HCT116 (cell line): ENCODE measurements around the gene SUOX.

Source experiments
- CBX3 ChIP-seq: IDR thresholded peaks from 2 replicates; pipeline ENCODE4 v1.6.1; 2012; ENCODE audit warnings: low read depth
- CEBPB ChIP-seq: IDR thresholded peaks from 2 replicates; pipeline ENCODE4 v1.6.1; 2012; ENCODE audit warnings: low read depth
- POLR2A ChIP-seq: IDR thresholded peaks from 2 replicates; pipeline ENCODE4 v1.7.0; 2011; ENCODE audit warnings: borderline replicate concordance; ENCODE audit not compliant: insufficient read depth, insufficient read length; ENCODE audit errors: extremely low read depth
- POLR2AphosphoS5 ChIP-seq: IDR thresholded peaks from 2 replicates; pipeline ENCODE4 v1.6.1; 2011; ENCODE audit warnings: mild to moderate bottlenecking, low read depth, low read length, moderate library complexity
- RAD21 ChIP-seq: IDR thresholded peaks from 2 replicates; pipeline ENCODE4 v1.6.1; 2012; ENCODE audit warnings: low read depth, mild to moderate bottlenecking
- SIN3A ChIP-seq: IDR thresholded peaks from 2 replicates; pipeline ENCODE4 v1.6.1; 2012; ENCODE audit warnings: low read depth
- TCF7L2 ChIP-seq: IDR thresholded peaks from 2 replicates; pipeline ENCODE4 v1.7.0; 2011; ENCODE audit warnings: borderline replicate concordance, inconsistent platforms; ENCODE audit not compliant: insufficient read depth, insufficient read length; ENCODE audit errors: extremely low read depth
- TF ChIP-seq, protein P1 (sequence below): IDR thresholded peaks from 2 replicates; pipeline ENCODE4 v1.6.1; 2012; ENCODE audit warnings: low read depth
- TF ChIP-seq, protein P2 (sequence below), 3 experiments: fragments of 200-600 bp in 1 of 3; sonication (generic) in 1 of 3; IDR thresholded peaks in 2 of 3; conservative IDR thresholded peaks in 1 of 3; 2 replicates each; pipeline ENCODE4 v1.5.1; 2012 to 2017; ENCODE audit warnings: low read depth in 2 of 3, low read length in 2 of 3, antibody characterized with exemption in 1 of 3, borderline replicate concordance in 1 of 3, control low read depth in 1 of 3, mild to moderate bottlenecking in 1 of 3, mixed read lengths in 1 of 3, mixed run types in 1 of 3, moderate library complexity in 1 of 3; ENCODE audit not compliant: insufficient read depth in 1 of 3
- TF ChIP-seq, protein P3 (sequence below): IDR thresholded peaks from 2 replicates; pipeline ENCODE4 v1.6.1; 2011; ENCODE audit warnings: mild to moderate bottlenecking, low read length, moderate library complexity; ENCODE audit not compliant: insufficient replicate concordance; ENCODE audit errors: extremely low read depth
- TF ChIP-seq, protein P4 (sequence below): IDR thresholded peaks from 2 replicates; pipeline ENCODE4 v1.6.1; 2012

DNA sequence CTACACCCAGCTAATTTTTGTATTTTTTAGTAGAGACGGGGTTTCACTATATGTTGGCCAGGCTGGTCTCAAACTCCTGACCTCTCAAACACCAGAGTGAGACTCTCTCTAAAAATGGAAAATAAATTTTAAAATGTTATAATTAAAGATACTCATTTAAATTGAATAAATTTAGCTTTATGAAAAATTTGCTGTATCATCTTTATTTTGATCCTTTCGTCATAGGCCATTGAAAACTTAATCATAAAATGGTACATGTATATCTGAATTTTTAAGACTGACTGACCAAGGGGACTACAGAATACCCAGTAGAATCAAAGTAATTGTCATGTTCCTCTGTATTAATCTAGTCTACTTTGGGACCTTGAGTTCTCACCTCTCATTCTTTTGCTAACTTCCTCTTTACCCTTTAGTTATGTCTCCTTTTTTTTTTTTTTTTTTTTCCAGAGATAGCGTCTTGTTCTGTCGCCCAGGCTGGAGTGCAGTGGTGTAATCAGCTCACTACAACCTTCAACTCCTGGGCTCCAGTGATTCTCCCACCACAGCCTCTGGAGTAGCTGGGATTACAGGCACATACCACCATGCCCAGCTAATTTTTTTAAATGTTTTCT, 13.7 kb upstream of the SUOX start:
- no peak for TF ChIP-seq CEBPB
- TF ChIP-seq, protein P1, sequence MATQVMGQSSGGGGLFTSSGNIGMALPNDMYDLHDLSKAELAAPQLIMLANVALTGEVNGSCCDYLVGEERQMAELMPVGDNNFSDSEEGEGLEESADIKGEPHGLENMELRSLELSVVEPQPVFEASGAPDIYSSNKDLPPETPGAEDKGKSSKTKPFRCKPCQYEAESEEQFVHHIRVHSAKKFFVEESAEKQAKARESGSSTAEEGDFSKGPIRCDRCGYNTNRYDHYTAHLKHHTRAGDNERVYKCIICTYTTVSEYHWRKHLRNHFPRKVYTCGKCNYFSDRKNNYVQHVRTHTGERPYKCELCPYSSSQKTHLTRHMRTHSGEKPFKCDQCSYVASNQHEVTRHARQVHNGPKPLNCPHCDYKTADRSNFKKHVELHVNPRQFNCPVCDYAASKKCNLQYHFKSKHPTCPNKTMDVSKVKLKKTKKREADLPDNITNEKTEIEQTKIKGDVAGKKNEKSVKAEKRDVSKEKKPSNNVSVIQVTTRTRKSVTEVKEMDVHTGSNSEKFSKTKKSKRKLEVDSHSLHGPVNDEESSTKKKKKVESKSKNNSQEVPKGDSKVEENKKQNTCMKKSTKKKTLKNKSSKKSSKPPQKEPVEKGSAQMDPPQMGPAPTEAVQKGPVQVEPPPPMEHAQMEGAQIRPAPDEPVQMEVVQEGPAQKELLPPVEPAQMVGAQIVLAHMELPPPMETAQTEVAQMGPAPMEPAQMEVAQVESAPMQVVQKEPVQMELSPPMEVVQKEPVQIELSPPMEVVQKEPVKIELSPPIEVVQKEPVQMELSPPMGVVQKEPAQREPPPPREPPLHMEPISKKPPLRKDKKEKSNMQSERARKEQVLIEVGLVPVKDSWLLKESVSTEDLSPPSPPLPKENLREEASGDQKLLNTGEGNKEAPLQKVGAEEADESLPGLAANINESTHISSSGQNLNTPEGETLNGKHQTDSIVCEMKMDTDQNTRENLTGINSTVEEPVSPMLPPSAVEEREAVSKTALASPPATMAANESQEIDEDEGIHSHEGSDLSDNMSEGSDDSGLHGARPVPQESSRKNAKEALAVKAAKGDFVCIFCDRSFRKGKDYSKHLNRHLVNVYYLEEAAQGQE, result no peak
- no peak for TF ChIP-seq SIN3A
- no peak for TF ChIP-seq TCF7L2
- TF ChIP-seq CBX3, result no peak
- TF ChIP-seq, protein P2, sequence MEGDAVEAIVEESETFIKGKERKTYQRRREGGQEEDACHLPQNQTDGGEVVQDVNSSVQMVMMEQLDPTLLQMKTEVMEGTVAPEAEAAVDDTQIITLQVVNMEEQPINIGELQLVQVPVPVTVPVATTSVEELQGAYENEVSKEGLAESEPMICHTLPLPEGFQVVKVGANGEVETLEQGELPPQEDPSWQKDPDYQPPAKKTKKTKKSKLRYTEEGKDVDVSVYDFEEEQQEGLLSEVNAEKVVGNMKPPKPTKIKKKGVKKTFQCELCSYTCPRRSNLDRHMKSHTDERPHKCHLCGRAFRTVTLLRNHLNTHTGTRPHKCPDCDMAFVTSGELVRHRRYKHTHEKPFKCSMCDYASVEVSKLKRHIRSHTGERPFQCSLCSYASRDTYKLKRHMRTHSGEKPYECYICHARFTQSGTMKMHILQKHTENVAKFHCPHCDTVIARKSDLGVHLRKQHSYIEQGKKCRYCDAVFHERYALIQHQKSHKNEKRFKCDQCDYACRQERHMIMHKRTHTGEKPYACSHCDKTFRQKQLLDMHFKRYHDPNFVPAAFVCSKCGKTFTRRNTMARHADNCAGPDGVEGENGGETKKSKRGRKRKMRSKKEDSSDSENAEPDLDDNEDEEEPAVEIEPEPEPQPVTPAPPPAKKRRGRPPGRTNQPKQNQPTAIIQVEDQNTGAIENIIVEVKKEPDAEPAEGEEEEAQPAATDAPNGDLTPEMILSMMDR (IDR thresholded peaks at IDR 0.05 in 2 of 3, conservative IDR thresholded peaks at IDR 0.05 in 1 of 3; ENCODE audit: borderline replicate concordance in 1 of 3, insufficient read depth in 1 of 3, low read depth in 2 of 3, low read length in 2 of 3), result no peak
- no peak for TF ChIP-seq RAD21
- no peak for TF ChIP-seq POLR2AphosphoS5
- TF ChIP-seq, protein P3, sequence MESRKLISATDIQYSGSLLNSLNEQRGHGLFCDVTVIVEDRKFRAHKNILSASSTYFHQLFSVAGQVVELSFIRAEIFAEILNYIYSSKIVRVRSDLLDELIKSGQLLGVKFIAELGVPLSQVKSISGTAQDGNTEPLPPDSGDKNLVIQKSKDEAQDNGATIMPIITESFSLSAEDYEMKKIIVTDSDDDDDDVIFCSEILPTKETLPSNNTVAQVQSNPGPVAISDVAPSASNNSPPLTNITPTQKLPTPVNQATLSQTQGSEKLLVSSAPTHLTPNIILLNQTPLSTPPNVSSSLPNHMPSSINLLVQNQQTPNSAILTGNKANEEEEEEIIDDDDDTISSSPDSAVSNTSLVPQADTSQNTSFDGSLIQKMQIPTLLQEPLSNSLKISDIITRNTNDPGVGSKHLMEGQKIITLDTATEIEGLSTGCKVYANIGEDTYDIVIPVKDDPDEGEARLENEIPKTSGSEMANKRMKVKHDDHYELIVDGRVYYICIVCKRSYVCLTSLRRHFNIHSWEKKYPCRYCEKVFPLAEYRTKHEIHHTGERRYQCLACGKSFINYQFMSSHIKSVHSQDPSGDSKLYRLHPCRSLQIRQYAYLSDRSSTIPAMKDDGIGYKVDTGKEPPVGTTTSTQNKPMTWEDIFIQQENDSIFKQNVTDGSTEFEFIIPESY, result no peak
- TF ChIP-seq POLR2A, result no peak
- TF ChIP-seq, protein P4, sequence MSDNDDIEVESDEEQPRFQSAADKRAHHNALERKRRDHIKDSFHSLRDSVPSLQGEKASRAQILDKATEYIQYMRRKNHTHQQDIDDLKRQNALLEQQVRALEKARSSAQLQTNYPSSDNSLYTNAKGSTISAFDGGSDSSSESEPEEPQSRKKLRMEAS, result no peak
